ENCODE data around the gene PRR5L.

DNA sequence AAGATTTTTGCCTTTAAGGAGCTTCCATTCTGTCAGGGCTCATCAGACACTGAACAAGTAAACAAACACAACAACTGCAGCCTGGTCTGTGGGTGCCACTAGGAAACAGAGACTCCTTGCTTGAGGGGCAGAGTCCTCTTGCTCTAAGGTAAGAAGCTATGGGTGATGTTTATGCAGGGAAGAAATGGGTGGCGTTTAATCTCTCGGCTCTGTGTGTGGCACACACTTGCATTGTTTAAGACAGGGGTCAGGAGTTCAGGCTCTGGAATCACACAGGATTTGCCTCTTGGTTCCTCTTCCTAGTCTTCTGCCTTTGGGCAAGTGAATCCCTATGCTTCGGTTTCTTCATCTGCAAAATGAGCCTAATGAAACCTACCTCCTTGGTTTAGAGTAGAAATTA, 90.3 kb downstream of the PRR5L start:
- no peak for TF ChIP-seq ZNF416 (tag by site-specific recombination; IDR thresholded peaks at IDR 0.05)
- TF ChIP-seq ZBTB7A (tag by site-specific recombination; IDR thresholded peaks at IDR 0.05; ENCODE audit: low read depth), result no peak
- TF ChIP-seq, protein P1, sequence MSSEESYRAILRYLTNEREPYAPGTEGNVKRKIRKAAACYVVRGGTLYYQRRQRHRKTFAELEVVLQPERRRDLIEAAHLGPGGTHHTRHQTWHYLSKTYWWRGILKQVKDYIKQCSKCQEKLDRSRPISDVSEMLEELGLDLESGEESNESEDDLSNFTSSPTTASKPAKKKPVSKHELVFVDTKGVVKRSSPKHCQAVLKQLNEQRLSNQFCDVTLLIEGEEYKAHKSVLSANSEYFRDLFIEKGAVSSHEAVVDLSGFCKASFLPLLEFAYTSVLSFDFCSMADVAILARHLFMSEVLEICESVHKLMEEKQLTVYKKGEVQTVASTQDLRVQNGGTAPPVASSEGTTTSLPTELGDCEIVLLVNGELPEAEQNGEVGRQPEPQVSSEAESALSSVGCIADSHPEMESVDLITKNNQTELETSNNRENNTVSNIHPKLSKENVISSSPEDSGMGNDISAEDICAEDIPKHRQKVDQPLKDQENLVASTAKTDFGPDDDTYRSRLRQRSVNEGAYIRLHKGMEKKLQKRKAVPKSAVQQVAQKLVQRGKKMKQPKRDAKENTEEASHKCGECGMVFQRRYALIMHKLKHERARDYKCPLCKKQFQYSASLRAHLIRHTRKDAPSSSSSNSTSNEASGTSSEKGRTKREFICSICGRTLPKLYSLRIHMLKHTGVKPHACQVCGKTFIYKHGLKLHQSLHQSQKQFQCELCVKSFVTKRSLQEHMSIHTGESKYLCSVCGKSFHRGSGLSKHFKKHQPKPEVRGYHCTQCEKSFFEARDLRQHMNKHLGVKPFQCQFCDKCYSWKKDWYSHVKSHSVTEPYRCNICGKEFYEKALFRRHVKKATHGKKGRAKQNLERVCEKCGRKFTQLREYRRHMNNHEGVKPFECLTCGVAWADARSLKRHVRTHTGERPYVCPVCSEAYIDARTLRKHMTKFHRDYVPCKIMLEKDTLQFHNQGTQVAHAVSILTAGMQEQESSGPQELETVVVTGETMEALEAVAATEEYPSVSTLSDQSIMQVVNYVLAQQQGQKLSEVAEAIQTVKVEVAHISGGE (tag by site-specific recombination; conservative IDR thresholded peaks at IDR 0.05; ENCODE audit: low read depth), result no peak
- TF ChIP-seq, protein P2, sequence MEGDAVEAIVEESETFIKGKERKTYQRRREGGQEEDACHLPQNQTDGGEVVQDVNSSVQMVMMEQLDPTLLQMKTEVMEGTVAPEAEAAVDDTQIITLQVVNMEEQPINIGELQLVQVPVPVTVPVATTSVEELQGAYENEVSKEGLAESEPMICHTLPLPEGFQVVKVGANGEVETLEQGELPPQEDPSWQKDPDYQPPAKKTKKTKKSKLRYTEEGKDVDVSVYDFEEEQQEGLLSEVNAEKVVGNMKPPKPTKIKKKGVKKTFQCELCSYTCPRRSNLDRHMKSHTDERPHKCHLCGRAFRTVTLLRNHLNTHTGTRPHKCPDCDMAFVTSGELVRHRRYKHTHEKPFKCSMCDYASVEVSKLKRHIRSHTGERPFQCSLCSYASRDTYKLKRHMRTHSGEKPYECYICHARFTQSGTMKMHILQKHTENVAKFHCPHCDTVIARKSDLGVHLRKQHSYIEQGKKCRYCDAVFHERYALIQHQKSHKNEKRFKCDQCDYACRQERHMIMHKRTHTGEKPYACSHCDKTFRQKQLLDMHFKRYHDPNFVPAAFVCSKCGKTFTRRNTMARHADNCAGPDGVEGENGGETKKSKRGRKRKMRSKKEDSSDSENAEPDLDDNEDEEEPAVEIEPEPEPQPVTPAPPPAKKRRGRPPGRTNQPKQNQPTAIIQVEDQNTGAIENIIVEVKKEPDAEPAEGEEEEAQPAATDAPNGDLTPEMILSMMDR (tag by site-specific recombination; IDR thresholded peaks at IDR 0.05), result no peak
- TF ChIP-seq ZNF223 (tag by site-specific recombination; IDR thresholded peaks at IDR 0.05), result no peak
- TF ChIP-seq, protein P3, sequence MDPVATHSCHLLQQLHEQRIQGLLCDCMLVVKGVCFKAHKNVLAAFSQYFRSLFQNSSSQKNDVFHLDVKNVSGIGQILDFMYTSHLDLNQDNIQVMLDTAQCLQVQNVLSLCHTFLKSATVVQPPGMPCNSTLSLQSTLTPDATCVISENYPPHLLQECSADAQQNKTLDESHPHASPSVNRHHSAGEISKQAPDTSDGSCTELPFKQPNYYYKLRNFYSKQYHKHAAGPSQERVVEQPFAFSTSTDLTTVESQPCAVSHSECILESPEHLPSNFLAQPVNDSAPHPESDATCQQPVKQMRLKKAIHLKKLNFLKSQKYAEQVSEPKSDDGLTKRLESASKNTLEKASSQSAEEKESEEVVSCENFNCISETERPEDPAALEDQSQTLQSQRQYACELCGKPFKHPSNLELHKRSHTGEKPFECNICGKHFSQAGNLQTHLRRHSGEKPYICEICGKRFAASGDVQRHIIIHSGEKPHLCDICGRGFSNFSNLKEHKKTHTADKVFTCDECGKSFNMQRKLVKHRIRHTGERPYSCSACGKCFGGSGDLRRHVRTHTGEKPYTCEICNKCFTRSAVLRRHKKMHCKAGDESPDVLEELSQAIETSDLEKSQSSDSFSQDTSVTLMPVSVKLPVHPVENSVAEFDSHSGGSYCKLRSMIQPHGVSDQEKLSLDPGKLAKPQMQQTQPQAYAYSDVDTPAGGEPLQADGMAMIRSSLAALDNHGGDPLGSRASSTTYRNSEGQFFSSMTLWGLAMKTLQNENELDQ (tag by site-specific recombination; IDR thresholded peaks at IDR 0.05; ENCODE audit: low read depth), result no peak
- no peak for TF ChIP-seq ZNF558 (tag by site-specific recombination; IDR thresholded peaks at IDR 0.05)

All from HEK293 (cell line).